Hair follicle dermal papilla cell (primary cell): ENCODE measurements around the gene CYP2W1. TPM values are rescaled to one million over a fixed set of nuclear protein-coding genes. Genes with fewer than 3 reads are reported as not detected.

Source experiments
- small RNA-seq: library from RNA; depleted of rRNA; stranded (forward); fragments of <200 nt; gene quantifications from one replicate; pipeline ENCODE3, GENCODE V24; 2012
- total RNA-seq: library from RNA; depleted of rRNA; stranded (reverse); fragments of >200 nt; gene quantifications from 2 replicates; pipeline ENCODE4 v1.2.3, GENCODE V29; 2012

The CYP2W1 gene
- total RNA-seq = not detected in 2 replicates

GRCh38 chr7:983004-983615, at the start of gene CYP2W1:
Gene CYP2W1 (plus strand): TSS chr7:983181. CDS start chr7:983212, 31 bp downstream.

GRCh38 chr7:954330-955238, 28.4 kb upstream of the CYP2W1 start, which contains the start of gene ADAP1:
Gene ADAP1 (minus strand): TSS chr7:954680. CDS start chr7:954477, 203 bp downstream.

GRCh38 chr7:974820-975681, 7.9 kb upstream of the CYP2W1 start, which contains the start of gene COX19:
Gene COX19 (minus strand): TSS chr7:975549. CDS start chr7:975509, 40 bp downstream.

Small RNAs within 50 kb of the gene (small RNA-seq; reads per million reads assigned to genes)
- gene MIR339 = 55.1 reads per million, percentile 97 among the genes with 10 or more reads in this experiment

Other genes starting within 250 kb of the CYP2W1 start
- gene SUN1, start 150.7 kb upstream of the CYP2W1 start, total RNA-seq = 225 and 246 TPM in 2 replicates
- 18.3 and 22.7 TPM in 2 replicates for gene GET4, start 106.6 kb upstream of the CYP2W1 start, total RNA-seq
- gene ADAP1, start 28.5 kb upstream of the CYP2W1 start, total RNA-seq = 0.16 and 0.97 TPM in 2 replicates
- 10.0 and 10.4 TPM in 2 replicates for gene COX19, start 7.6 kb upstream of the CYP2W1 start, total RNA-seq
- gene GPR146, start 61.4 kb downstream of the CYP2W1 start, total RNA-seq = 1.2 and 1.6 TPM in 2 replicates
- 4.2 and 6.0 TPM in 2 replicates for gene GPER1, start 104.9 kb downstream of the CYP2W1 start, total RNA-seq
- 14.8 and 19.8 TPM in 2 replicates for gene ZFAND2A, start 177.0 kb downstream of the CYP2W1 start, total RNA-seq
- 0.12 TPM in 1 of 2 replicates, not detected in the other for gene UNCX, start 249.7 kb downstream of the CYP2W1 start, total RNA-seq